HCT116 (cell line): Measurements from ENCODE around the gene PREX1. TPM values are rescaled to one million over a fixed set of nuclear protein-coding genes. Genes with fewer than 3 reads are reported as not detected.

Experiments used
- ATAC-seq: fragments of 200-7000 bp; cut with Tn5 transposase; 2 replicates; pipeline ENCODE4 v1.9.1; 2020; ENCODE audit warnings: mild to moderate bottlenecking, moderate library complexity
- BruUV-seq: library from RNA; stranded (reverse); fragments of 400-500 nt; replicated peaks from 2 replicates; lab custom pipeline; 2021; lab: Mats Ljungman, UMichigan
- CTCF ChIA-PET: fragments of 300-600 bp; sonication (Branson Sonifier 250); formaldehyde crosslinking; loops from one replicate; lab custom pipeline; 2021; ENCODE audit warnings: antibody characterized with exemption; lab: Charles Lee
- POLR2A ChIA-PET: fragments of 300-600, 350-600 bp; sonication (Branson Sonifier 250); formaldehyde crosslinking; loops from one replicate; lab custom pipeline; 2021; ENCODE audit warnings: antibody characterized with exemption; lab: Charles Lee
- RAD21 ChIA-PET, 2 experiments: fragments of 300-600 bp; sonication (Branson Sonifier 250); formaldehyde crosslinking; loops; one replicate each; lab custom pipeline; 2023; ENCODE audit warnings: low total read pairs in 2 of 2; ENCODE audit not compliant: uncharacterized antibody in 2 of 2, unreplicated experiment in 2 of 2, low non-redundant PET in 1 of 2; lab: Charles Lee
- DNase-seq: peaks from one replicate; pipeline ENCODE4 v3.0.0-alpha.2; 2010; ENCODE audit warnings: low read depth, low spot score
- H2AFZ ChIP-seq: fragments of 200-600 bp; shearing (Covaris generic), sonication (generic); 2 replicates; pipeline ENCODE4 v1.6.1; 2017; ENCODE audit warnings: low read depth, mixed run types, mixed read lengths, antibody characterized with exemption, low read length; ENCODE audit not compliant: poor library complexity, severe bottlenecking
- H3K27ac ChIP-seq: 2 replicates; pipeline ENCODE4 v1.5.1; 2012; ENCODE audit warnings: low read depth, low read length
- H3K27me3 ChIP-seq: fragments of 200-600 bp; sonication (generic); 2 replicates; pipeline ENCODE4 v1.6.1; 2016; ENCODE audit warnings: mixed run types, low read length, mixed read lengths; ENCODE audit not compliant: insufficient read depth
- H3K36me3 ChIP-seq, 2 experiments: fragments of 200-500 bp in 1 of 2; fragments of 200-600 bp in 1 of 2; sonication (Bioruptor generic) in 1 of 2; sonication (generic) in 1 of 2; 2 replicates each; pipeline versions ENCODE4 v1.5.1 to v1.6.1; 2014 to 2016; ENCODE audit warnings: low read length in 2 of 2, inconsistent platforms in 1 of 2, mixed read lengths in 1 of 2, mixed run types in 1 of 2; ENCODE audit not compliant: insufficient read depth in 2 of 2, control insufficient read depth in 1 of 2
- H3K4me1 ChIP-seq, 2 experiments: fragments of 200-600 bp in 1 of 2; sonication (generic) in 1 of 2; 2 replicates each; pipeline versions ENCODE4 v1.5.1 to v1.6.1; 2012 to 2017; ENCODE audit warnings: low read length in 2 of 2, inconsistent platforms in 1 of 2, mild to moderate bottlenecking in 1 of 2, mixed read lengths in 1 of 2, mixed run types in 1 of 2, moderate library complexity in 1 of 2; ENCODE audit not compliant: insufficient read depth in 2 of 2, control insufficient read depth in 1 of 2
- H3K4me2 ChIP-seq: fragments of 200-600 bp; sonication (generic); 2 replicates; pipeline ENCODE4 v1.6.1; 2017; ENCODE audit warnings: mixed run types, low read length, mixed read lengths
- H3K4me3 ChIP-seq, 2 experiments: fragments of 200-600 bp in 1 of 2; sonication (generic) in 1 of 2; replicated peaks in 1 of 2; 2 replicates each; pipeline ENCODE4 v1.5.1; 2011 to 2016; ENCODE audit warnings: low read length in 2 of 2, control low read depth in 1 of 2, low read depth in 1 of 2, mild to moderate bottlenecking in 1 of 2, mixed read lengths in 1 of 2, mixed run types in 1 of 2
- H3K79me2 ChIP-seq: fragments of 200-600 bp; sonication (generic); 2 replicates; pipeline ENCODE4 v1.6.1; 2017; ENCODE audit warnings: mild to moderate bottlenecking, mixed run types, low read length, moderate library complexity, mixed read lengths; ENCODE audit not compliant: insufficient read depth
- H3K9ac ChIP-seq: fragments of 200-600 bp; sonication (generic); 2 replicates; pipeline ENCODE4 v1.6.1; 2016; ENCODE audit warnings: low read length, mixed read lengths
- H3K9me2 ChIP-seq: fragments of 200-600 bp; sonication (generic), shearing (Covaris generic); 2 replicates; pipeline ENCODE4 v1.6.1; 2017; ENCODE audit warnings: mixed run types, mild to moderate bottlenecking, moderate library complexity; ENCODE audit not compliant: insufficient read depth
- H3K9me3 ChIP-seq, 2 experiments: fragments of 200-500 bp in 1 of 2; fragments of 200-600 bp in 1 of 2; sonication (Bioruptor generic) in 1 of 2; sonication (generic) in 1 of 2; 2 replicates each; pipeline ENCODE4 v1.6.1; 2014 to 2017; ENCODE audit warnings: low read length in 2 of 2, mixed read lengths in 2 of 2, inconsistent platforms in 1 of 2, low read depth in 1 of 2, mild to moderate bottlenecking in 1 of 2, mixed run types in 1 of 2, moderate library complexity in 1 of 2; ENCODE audit not compliant: control insufficient read depth in 1 of 2, insufficient read depth in 1 of 2
- H4K20me1 ChIP-seq: fragments of 200-600 bp; sonication (generic), shearing (Covaris generic); 2 replicates; pipeline ENCODE4 v1.6.1; 2017; ENCODE audit warnings: mixed run types, mild to moderate bottlenecking, moderate library complexity; ENCODE audit not compliant: insufficient read depth
- EGR1 ChIP-seq: IDR thresholded peaks from 2 replicates; pipeline ENCODE4 v1.6.1; 2012; ENCODE audit warnings: low read depth
- ELF1 ChIP-seq: IDR thresholded peaks from 2 replicates; pipeline ENCODE4 v1.6.1; 2012; ENCODE audit warnings: low read depth, borderline replicate concordance
- EZH2phosphoT487 ChIP-seq: fragments of 200-600 bp; IDR thresholded peaks from 2 replicates; pipeline ENCODE4 v1.6.1; 2018; ENCODE audit warnings: antibody characterized with exemption, borderline replicate concordance
- FOSL1 ChIP-seq: IDR thresholded peaks from 2 replicates; pipeline ENCODE4 v1.6.1; 2012; ENCODE audit warnings: low read depth
- JUND ChIP-seq: IDR thresholded peaks from 2 replicates; pipeline ENCODE4 v1.6.1; 2012
- MAX ChIP-seq: IDR thresholded peaks from 2 replicates; pipeline ENCODE4 v1.6.1; 2012
- POLR2AphosphoS5 ChIP-seq: IDR thresholded peaks from 2 replicates; pipeline ENCODE4 v1.6.1; 2011; ENCODE audit warnings: mild to moderate bottlenecking, low read depth, low read length, moderate library complexity
- RAD21 ChIP-seq: IDR thresholded peaks from 2 replicates; pipeline ENCODE4 v1.6.1; 2012; ENCODE audit warnings: low read depth, mild to moderate bottlenecking
- REST ChIP-seq: IDR thresholded peaks from 2 replicates; pipeline ENCODE4 v1.6.1; 2012; ENCODE audit warnings: low read depth
- SP1 ChIP-seq: IDR thresholded peaks from 2 replicates; pipeline ENCODE4 v1.6.1; 2012; ENCODE audit warnings: low read depth
- ZFX ChIP-seq: fragments of 450-650 bp; IDR thresholded peaks from 2 replicates; pipeline ENCODE4 v1.6.1; 2017
- intact Hi-C: fragments of 100-400 bp; cut with micrococcal nuclease; formaldehyde crosslinking; loops from 2 replicates; pipeline ENCODE4 v1.10.0; 2022
- total RNA-seq: library from RNA; stranded (reverse); gene quantifications from one replicate; pipeline ENCODE4 v1.2.1, GENCODE V29; 2021; ENCODE audit not compliant: unreplicated experiment

PREX1 gene
- total RNA-seq, 1 experiment from 2014 or later, result 6.1 TPM

GRCh38 chr20:48649868-48650267 lies 177.9 kb downstream of the PREX1 start:
- ChIA-PET RAD21 (no interaction called here), POLR2A (no interaction called here), CTCF (interaction anchor here (1.5 kb wide), 1 partner anchor 8 kb away, joined by 6 read pairs; no protein-coding TSS in a partner anchor)
- no peaks in the 10 kb centered on the region for H3K79me2 ChIP-seq
- H3K4me2 ChIP-seq, result no peak overlapping the region
- H3K36me3 ChIP-seq, result no peaks in the 10 kb centered on the region
- H3K9me3 ChIP-seq, result no peaks in the 10 kb centered on the region
- H3K27ac ChIP-seq, result no peak overlapping the region
- H3K9ac ChIP-seq, result no peak overlapping the region
- no peak for DNase-seq
- H3K27me3 ChIP-seq, result no peaks in the 10 kb centered on the region
- no peaks in the 10 kb centered on the region for H3K4me1 ChIP-seq
- TF ChIP-seq FOSL1 (no peak), ZFX (no peak), ELF1 (no peak), JUND (no peak), EGR1 (no peak), POLR2AphosphoS5 (no peak), REST (no peak)
- no peak overlapping the region for H3K4me3 ChIP-seq
- no peak for ATAC-seq
- H3K9me2 ChIP-seq, result no peaks in the 10 kb centered on the region
- H2AFZ ChIP-seq, result no peak overlapping the region
- intact Hi-C loops, result no loop called here
- H4K20me1 ChIP-seq, result no peaks in the 10 kb centered on the region
- no TSS peak for BruUV-seq

DNA sequence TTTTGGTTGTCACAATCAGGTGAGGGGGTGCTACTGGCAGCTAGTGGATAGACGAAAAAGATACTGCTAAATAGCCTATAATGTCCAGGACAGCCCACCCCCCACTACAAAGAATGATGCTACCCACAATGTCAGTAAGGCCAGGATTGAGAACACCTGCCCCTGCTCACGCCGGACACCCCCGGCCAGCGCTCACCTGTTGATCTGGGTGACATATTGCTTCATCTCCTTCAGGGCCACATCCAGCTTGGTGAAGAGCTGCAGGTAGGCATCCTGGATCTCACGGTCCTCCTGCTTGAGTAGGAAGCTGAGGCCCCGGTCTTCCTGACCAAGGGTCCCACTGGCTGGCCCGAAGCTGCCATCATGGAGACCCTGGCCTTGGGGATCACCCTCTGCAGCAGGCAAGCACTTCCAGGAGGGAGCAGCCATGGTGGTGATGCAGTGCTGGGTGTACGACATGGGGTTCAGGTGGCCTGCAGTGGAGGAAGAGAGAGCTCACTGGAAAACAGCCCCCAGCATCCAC lies 178.6 kb downstream of the PREX1 start:
- H3K9me3 ChIP-seq, result no peaks in the 10 kb centered on the region
- ChIA-PET POLR2A (no interaction called here), RAD21 (no interaction called here), CTCF (interaction anchor here (1.5 kb wide), 1 partner anchor 9 kb away, joined by 6 read pairs; no protein-coding TSS in a partner anchor)
- H3K27ac ChIP-seq, result no peak overlapping the region
- no peaks in the 10 kb centered on the region for H3K79me2 ChIP-seq
- ATAC-seq, result no peak
- no peaks in the 10 kb centered on the region for H3K4me1 ChIP-seq
- no peaks in the 10 kb centered on the region for H3K27me3 ChIP-seq
- no peaks in the 10 kb centered on the region for H4K20me1 ChIP-seq
- no peak overlapping the region for H2AFZ ChIP-seq
- no peak overlapping the region for H3K9ac ChIP-seq
- no TSS peak for BruUV-seq
- no peak overlapping the region for H3K4me3 ChIP-seq
- no peak for DNase-seq
- no peaks in the 10 kb centered on the region for H3K36me3 ChIP-seq
- intact Hi-C loops, result no loop called here
- H3K4me2 ChIP-seq, result no peak overlapping the region
- no peaks in the 10 kb centered on the region for H3K9me2 ChIP-seq
- TF ChIP-seq REST, result no peak
- no peak for TF ChIP-seq SP1
- no peak for TF ChIP-seq RAD21
- no peak for TF ChIP-seq MAX
- no peak for TF ChIP-seq EZH2phosphoT487
